ENCODE data around the gene ROPN1L. TPM values are rescaled to one million over a fixed set of nuclear protein-coding genes. Genes with fewer than 3 reads are reported as not detected.

Gene ROPN1L
- polyA plus RNA-seq, 1 experiment = 0.54 TPM

DNA sequence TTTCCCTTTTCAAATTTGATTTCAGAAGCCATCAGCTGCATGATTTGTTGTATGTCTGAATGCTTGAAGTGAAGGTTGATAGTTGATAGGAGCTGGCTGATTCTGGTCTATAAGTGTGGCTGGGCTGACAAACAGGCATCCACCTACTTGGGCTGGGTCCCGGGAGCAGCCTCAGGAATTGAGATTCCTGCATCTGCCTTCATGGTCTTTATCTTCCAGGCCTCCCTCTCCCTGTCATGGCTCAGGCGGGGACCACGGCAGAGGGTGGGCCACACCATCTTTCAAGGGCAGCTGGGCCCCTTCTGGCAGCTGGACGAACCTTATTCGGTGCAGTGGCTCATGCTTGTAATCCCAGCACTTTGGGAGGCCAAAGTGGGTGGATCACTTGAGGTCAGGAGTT lies 55.9 kb downstream of the ROPN1L start:
- Histone ChIP-seq H3K4me3 (ENCODE audit: low read depth, low read length) (no peak overlapping the region), H3K36me3 (ENCODE audit: control insufficient read depth, insufficient read depth, low read length) (no peaks in the 10 kb centered on the region), H3K27me3 (ENCODE audit: control insufficient read depth, insufficient read depth, low read length) (no peaks in the 10 kb centered on the region; the same call in 1 of the 2 replicates)
- TF ChIP-seq, protein P1, sequence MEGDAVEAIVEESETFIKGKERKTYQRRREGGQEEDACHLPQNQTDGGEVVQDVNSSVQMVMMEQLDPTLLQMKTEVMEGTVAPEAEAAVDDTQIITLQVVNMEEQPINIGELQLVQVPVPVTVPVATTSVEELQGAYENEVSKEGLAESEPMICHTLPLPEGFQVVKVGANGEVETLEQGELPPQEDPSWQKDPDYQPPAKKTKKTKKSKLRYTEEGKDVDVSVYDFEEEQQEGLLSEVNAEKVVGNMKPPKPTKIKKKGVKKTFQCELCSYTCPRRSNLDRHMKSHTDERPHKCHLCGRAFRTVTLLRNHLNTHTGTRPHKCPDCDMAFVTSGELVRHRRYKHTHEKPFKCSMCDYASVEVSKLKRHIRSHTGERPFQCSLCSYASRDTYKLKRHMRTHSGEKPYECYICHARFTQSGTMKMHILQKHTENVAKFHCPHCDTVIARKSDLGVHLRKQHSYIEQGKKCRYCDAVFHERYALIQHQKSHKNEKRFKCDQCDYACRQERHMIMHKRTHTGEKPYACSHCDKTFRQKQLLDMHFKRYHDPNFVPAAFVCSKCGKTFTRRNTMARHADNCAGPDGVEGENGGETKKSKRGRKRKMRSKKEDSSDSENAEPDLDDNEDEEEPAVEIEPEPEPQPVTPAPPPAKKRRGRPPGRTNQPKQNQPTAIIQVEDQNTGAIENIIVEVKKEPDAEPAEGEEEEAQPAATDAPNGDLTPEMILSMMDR (IDR thresholded peaks at IDR 0.05; ENCODE audit: insufficient read depth, low read depth, low read length) = no peak
- CTCF ChIA-PET = interaction anchor here (1.7 kb wide), 1 partner anchor 8 kb away, joined by 3 read pairs; no protein-coding TSS in a partner anchor
- POLR2A ChIA-PET = no interaction called here
- no peak for DNase-seq (ENCODE audit: low read depth)

DNA sequence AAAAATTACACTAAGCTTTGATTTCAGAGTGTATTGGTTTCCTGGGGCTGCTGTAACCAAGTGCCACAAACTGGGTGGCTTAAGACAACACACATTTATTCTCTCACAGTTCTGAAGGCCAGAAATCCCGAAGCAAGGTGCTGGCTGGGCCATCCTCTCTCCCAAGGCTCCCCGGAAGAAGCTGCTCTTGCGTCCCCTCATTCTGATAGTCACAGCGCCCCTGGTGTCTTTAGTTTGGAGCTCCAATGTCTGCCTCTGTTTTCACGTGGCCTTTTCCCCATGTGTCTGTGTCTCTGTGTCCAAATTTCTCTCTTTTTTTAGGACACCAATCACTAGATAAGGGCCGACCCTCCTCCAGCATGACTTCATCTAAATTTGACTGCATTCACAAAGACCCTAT lies 56.7 kb downstream of the ROPN1L start:
- ChIA-PET POLR2A (no interaction called here), CTCF (interaction anchor here (0.7 to 1.7 kb wide), 2 partner anchors 9 to 36 kb away, joined by 3 read pairs; no protein-coding TSS in a partner anchor)

DNA sequence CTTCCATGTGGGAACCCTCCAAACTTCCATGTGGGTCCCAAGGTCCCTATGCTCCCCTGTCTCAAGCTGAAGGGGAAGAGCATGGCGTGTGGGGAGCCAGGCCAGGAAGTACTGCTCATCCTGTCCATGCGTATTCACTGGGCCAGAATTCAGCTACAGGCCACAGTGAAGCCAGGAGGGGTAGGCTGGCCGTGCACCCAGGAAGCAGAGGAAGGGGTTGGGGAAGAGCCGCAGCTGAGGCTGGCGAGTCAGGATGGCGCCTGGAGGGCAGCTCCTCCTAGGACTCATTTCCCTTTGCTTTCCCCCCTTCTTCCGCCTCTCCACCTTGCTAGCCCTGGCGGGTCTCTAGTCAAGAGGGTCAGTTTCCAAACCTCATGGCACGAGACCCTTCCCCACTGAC lies 57.4 kb downstream of the ROPN1L start:
- CTCF ChIA-PET = interaction anchor here (0.7 to 1.7 kb wide), 3 partner anchors 8 to 35 kb away, joined by 3 read pairs; no protein-coding TSS in a partner anchor

More for the DNA sequence above, 56.7 kb downstream of the ROPN1L start:
- no peak overlapping the region for H3K4me3 ChIP-seq (ENCODE audit: low read depth, low read length)
- no peaks in the 10 kb centered on the region; the same call in 1 of the 2 replicates for H3K27me3 ChIP-seq (ENCODE audit: control insufficient read depth, insufficient read depth, low read length)
- DNase-seq (ENCODE audit: low read depth) = no peak
- H3K36me3 ChIP-seq (ENCODE audit: control insufficient read depth, insufficient read depth, low read length) = no peaks in the 10 kb centered on the region
- TF ChIP-seq, protein P1 (IDR thresholded peaks at IDR 0.05; ENCODE audit: insufficient read depth, low read depth, low read length) = no peak

DNA sequence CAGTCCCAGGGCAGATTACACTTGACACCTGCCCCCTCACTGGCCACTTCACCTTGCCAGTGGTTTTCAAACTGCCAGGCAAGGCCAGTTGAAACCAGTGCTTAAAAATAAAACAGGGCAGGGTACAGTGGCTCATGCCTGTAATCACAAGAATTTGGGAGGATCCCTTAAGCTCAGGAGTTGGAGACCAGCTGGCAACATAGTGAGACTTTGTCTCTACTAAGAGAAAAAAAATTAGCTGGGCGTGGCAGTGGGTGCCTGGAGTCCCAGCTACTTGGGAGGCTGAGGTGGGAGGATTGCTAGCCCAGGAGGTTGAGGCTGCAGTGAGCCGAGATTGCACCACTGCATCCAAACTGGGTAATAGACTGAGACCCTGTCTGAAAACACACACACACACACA lies 58.1 kb downstream of the ROPN1L start:
- ChIA-PET CTCF (no interaction called here), POLR2A (no interaction called here)

More for the DNA sequence above, 57.4 kb downstream of the ROPN1L start:
- POLR2A ChIA-PET = no interaction called here
- DNase-seq (ENCODE audit: low read depth) = no peak
- Histone ChIP-seq H3K36me3 (ENCODE audit: control insufficient read depth, insufficient read depth, low read length) (no peaks in the 10 kb centered on the region), H3K4me3 (ENCODE audit: low read depth, low read length) (no peak overlapping the region), H3K27me3 (ENCODE audit: control insufficient read depth, insufficient read depth, low read length) (no peaks in the 10 kb centered on the region; the same call in 1 of the 2 replicates)
- TF ChIP-seq, protein P1 (IDR thresholded peaks at IDR 0.05; ENCODE audit: insufficient read depth, low read depth, low read length) = no peak

DNA sequence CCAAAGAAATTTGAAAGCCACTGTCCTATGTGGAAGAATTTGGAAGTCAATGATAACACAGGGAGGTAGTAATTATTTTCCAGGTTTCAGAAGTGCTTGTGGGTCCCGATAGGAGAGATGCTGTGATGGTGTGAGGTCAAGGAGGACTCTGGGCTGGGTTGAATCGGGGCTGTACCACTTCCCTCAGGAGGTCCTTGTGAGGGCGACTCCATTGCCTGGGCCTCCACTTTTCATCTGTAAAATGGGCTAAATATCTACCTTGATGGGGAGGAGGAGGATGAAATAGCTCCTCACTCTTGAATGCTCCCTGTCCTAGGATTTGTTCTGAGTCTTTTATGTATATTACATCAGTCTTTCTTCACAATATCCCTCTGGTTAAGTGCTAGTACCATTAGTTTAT lies 59.0 kb downstream of the ROPN1L start:
- ChIA-PET CTCF (interaction anchor here (1.3 kb wide), 1 partner anchor 127 kb away, joined by 4 read pairs; no protein-coding TSS in a partner anchor), POLR2A (no interaction called here)
- TF ChIP-seq, protein P1 (IDR thresholded peaks at IDR 0.05; ENCODE audit: insufficient read depth, low read depth, low read length) = no peak
- Histone ChIP-seq H3K4me3 (ENCODE audit: low read depth, low read length) (no peak overlapping the region), H3K36me3 (ENCODE audit: control insufficient read depth, insufficient read depth, low read length) (no peaks in the 10 kb centered on the region), H3K27me3 (ENCODE audit: control insufficient read depth, insufficient read depth, low read length) (no peaks in the 10 kb centered on the region; the same call in 1 of the 2 replicates)
- DNase-seq (ENCODE audit: low read depth) = no peak

More for the DNA sequence above, 58.1 kb downstream of the ROPN1L start:
- TF ChIP-seq, protein P1 (IDR thresholded peaks at IDR 0.05; ENCODE audit: insufficient read depth, low read depth, low read length) = no peak
- no peaks in the 10 kb centered on the region for H3K36me3 ChIP-seq (ENCODE audit: control insufficient read depth, insufficient read depth, low read length)
- H3K4me3 ChIP-seq (ENCODE audit: low read depth, low read length) = no peak overlapping the region
- DNase-seq (ENCODE audit: low read depth) = no peak
- no peaks in the 10 kb centered on the region; the same call in 1 of the 2 replicates for H3K27me3 ChIP-seq (ENCODE audit: control insufficient read depth, insufficient read depth, low read length)

Data from BJ (cell line).